GM19351 (cell line): ENCODE results near the gene XIRP2.
A peak's percentile ranks its signal among the peaks of the same experiment; 100 is the strongest.
"Not testable (repeated sequence)": the region's sequence is repeated elsewhere in the genome, so short reads cannot be mapped to it uniquely, and the experiment has no call there.

Source experiments
- ATAC-seq: cut with Tn5 transposase; IDR thresholded peaks from one replicate; pipeline ENCODE4 v1.9.1; 2021; ENCODE audit warnings: mild to moderate bottlenecking, moderate library complexity; ENCODE audit not compliant: unreplicated experiment

Gene XIRP2

GRCh38 chr2:167028503-167028902 lies 140.2 kb downstream of the XIRP2 start:
- no peak for ATAC-seq

- not testable (repeated sequence) for ATAC-seq
These were observed 146.7 kb downstream of the XIRP2 start for GRCh38 chr2:167034976-167035375.

GRCh38 chr2:167048829-167049228 lies 160.5 kb downstream of the XIRP2 start:
- ATAC-seq = no peak

GRCh38 chr2:167049659-167050058 lies 161.4 kb downstream of the XIRP2 start:
- peak; percentile 50 for ATAC-seq

GRCh38 chr2:167052825-167053224 lies 164.5 kb downstream of the XIRP2 start:
- no peak for ATAC-seq

GRCh38 chr2:167054881-167055280 lies 166.6 kb downstream of the XIRP2 start:
- ATAC-seq = no peak

GRCh38 chr2:167057446-167057845 lies 169.2 kb downstream of the XIRP2 start:
- no peak for ATAC-seq

GRCh38 chr2:167059173-167059572 lies 170.9 kb downstream of the XIRP2 start:
- ATAC-seq = no peak

GRCh38 chr2:167069855-167070254 lies 181.6 kb downstream of the XIRP2 start:
- ATAC-seq = no peak

- not testable (repeated sequence) for ATAC-seq
These were observed 187.4 kb downstream of the XIRP2 start for GRCh38 chr2:167075708-167076107.

- not testable (repeated sequence) for ATAC-seq
These were observed 210.7 kb downstream of the XIRP2 start for GRCh38 chr2:167098931-167099330.

GRCh38 chr2:167100506-167100905 lies 212.2 kb downstream of the XIRP2 start:
- no peak for ATAC-seq

GRCh38 chr2:167103028-167103756 lies 214.9 kb downstream of the XIRP2 start:
- ATAC-seq = no peak

GRCh38 chr2:167103757-167104133 lies 215.5 kb downstream of the XIRP2 start:
- ATAC-seq = no peak

GRCh38 chr2:167104691-167105090 lies 216.4 kb downstream of the XIRP2 start:
- no peak for ATAC-seq

- ATAC-seq = not testable (repeated sequence)
These were observed 221.4 kb downstream of the XIRP2 start for GRCh38 chr2:167109682-167110081.

- no peak for ATAC-seq
These were observed 222.1 kb downstream of the XIRP2 start for GRCh38 chr2:167110345-167110744.

GRCh38 chr2:167114018-167114417 lies 225.7 kb downstream of the XIRP2 start:
- ATAC-seq = no peak

- ATAC-seq = no peak
These were observed 227.3 kb downstream of the XIRP2 start for GRCh38 chr2:167115541-167115940.

GRCh38 chr2:167122389-167122788 lies 234.1 kb downstream of the XIRP2 start:
- ATAC-seq = no peak

- ATAC-seq = no peak
These were observed 237.9 kb downstream of the XIRP2 start for GRCh38 chr2:167126165-167126564.

- no peak for ATAC-seq
These were observed 238.9 kb downstream of the XIRP2 start for GRCh38 chr2:167127135-167127534.

- ATAC-seq = no peak
These were observed 239.8 kb downstream of the XIRP2 start for GRCh38 chr2:167128130-167128529.
